GM18526 (cell line): ENCODE measurements around the gene ALOX15.

Experiments used
- POLR2A ChIP-seq: IDR thresholded peaks from 3 replicates; pipeline ENCODE4 v1.6.1; 2011; ENCODE audit not compliant: insufficient read length; ENCODE audit errors: extremely low read depth

The ALOX15 gene

GRCh38 chr17:4641297-4642195 lies at the start of gene ALOX15:
ALOX15 (minus strand) TSS chr17:4641678; CDS start chr17:4641651, 27 bp downstream.
- TF ChIP-seq POLR2A, result no peak

- TF ChIP-seq POLR2A, result no peak
Measured at GRCh38 chr17:4690745-4691144, 49.3 kb upstream of the ALOX15 start.

GRCh38 chr17:4679658-4680057 lies 38.2 kb upstream of the ALOX15 start:
- no peak for TF ChIP-seq POLR2A

- no peak for TF ChIP-seq POLR2A
Measured at GRCh38 chr17:4678448-4679026, 37.1 kb upstream of the ALOX15 start.

DNA sequence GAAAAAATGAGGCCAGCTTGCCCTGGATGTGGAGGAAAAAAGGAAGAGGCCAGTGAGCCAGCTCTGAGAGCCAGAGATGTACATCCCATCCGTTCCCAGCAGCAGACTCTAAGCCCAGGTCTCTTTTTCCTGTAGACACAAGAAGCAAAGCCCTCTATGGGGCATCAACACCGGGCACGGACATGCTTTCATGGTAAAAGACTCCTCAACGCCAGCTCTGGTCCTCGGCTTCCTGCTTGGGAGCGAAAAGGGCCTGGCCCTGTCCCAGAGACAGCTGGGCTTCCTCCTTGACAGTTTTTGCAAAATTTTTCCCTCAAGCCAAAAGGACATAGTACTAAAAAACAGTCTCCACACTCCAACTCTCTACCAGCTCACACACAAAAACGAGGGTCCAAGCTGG lies 35.3 kb upstream of the ALOX15 start:
- TF ChIP-seq POLR2A, result no peak

GRCh38 chr17:4675791-4676190 lies 34.3 kb upstream of the ALOX15 start:
- no peak for TF ChIP-seq POLR2A

DNA sequence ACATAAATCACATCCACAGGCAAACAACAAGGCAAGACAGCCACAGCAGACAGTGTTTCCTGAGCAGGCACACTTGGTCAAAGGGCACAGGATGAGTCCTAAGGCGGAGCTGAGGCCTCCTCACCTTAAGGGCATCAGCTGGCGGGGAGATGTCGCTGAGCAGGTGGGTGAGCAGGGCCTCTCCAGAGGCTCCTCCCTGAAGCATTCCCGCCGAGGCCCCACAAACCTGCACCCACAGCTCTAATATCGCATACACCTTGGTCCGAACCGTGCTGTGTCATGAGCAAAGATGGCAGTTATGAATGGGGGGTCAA lies 33.2 kb upstream of the ALOX15 start:
- no peak for TF ChIP-seq POLR2A

DNA sequence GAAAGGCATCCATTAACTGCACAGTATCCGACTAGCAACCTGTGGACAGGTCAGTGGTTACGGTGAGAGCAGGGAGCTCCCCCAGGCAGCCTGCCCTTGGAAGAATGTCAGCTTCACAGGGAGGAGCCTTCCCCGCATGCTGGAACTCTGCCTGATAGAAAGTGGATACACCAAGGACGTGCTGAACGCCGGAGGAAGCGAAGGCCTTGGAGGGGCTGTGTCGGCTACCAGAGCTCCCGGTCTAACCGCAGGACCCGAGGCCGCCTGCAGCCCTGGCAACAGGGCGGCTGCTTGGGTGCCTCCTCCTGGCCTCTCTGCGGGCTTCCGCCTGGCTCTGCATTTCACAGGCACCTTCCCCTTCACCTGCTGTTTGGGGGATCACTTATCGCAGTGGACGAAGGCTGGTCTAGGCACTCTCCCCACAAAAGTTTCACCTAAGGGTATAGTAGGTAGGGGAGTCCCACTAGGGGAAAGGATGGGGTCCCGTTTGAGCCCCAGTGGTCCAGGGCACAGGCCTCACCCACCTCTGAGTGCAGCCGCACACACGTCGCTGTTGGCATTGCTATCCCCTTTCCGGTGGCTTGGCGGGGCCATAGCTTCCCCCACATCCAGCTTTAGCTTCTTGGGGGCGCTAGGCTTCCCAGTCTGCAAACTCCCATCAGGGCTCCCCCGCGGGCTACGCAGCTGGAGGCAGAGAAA lies 32.7 kb upstream of the ALOX15 start:
- no peak for TF ChIP-seq POLR2A

GRCh38 chr17:4673169-4673568 lies 31.7 kb upstream of the ALOX15 start:
- TF ChIP-seq POLR2A, result no peak

- TF ChIP-seq POLR2A, result no peak
Measured at GRCh38 chr17:4672751-4673150, 31.3 kb upstream of the ALOX15 start.

DNA sequence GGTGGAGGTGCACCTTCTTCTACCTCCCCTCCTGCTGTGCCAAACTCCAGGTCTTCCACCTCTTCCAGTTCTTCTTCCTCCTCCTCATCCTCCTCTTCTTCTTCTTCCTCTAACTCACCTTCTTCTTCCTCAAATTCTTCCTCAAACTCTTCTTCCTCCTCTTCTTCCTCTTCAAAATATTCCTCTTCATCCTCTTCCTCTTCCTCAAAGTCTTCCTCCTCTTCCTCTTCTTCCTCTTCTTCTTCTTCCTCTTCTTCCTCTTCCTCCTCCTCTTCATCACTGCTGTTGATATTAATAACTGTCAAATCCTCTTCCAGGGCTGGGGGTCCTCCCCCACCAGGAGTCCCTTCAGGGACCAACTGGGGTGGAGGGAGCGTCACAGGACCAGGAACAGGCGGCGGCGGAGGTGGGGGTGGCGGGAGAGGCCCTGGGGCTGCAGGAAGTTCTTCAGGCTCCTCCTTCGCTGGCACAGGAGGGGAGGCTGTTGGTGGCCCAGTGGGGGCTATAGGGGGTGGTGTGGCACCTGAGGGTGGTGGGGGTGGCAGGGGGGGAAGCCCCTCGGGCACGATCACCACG lies 30.7 kb upstream of the ALOX15 start:
- no peak for TF ChIP-seq POLR2A

DNA sequence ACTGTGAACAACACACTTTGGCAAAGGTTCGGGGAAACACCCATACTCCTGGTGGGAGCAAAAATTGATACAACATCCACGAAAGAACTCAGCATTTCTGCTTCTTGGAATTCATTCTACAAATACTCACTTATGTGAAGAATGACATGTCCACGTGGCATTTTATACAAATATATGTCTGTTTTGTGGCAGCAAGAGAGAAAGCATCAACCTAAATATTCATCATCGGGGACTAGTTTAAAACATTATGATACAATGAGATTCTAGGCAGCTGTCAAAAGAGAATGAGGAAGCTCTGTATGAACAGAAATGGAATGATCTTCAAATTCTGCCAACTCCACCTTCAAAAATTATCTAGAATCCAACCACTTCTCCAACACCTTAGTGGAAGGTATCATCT lies 25.7 kb upstream of the ALOX15 start:
- TF ChIP-seq POLR2A, result no peak

DNA sequence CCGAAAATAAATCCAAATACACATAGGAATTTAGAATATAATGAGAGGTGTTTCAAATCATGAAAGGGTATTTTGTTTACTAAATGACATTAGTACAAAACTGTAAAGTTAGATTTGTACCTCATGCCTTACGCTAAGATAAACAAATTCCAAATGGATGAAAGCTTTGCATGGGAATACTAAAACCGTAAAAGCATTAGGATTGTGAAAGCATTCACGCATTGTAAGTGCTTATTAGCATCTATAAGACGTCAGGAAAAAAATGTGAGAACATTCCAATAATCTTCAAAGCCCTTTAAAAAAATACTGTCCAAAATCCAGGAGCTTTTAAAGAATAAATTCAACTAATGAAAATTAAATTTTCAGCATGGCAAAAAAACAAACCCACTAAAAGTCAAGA lies 24.8 kb upstream of the ALOX15 start:
- no peak for TF ChIP-seq POLR2A

DNA sequence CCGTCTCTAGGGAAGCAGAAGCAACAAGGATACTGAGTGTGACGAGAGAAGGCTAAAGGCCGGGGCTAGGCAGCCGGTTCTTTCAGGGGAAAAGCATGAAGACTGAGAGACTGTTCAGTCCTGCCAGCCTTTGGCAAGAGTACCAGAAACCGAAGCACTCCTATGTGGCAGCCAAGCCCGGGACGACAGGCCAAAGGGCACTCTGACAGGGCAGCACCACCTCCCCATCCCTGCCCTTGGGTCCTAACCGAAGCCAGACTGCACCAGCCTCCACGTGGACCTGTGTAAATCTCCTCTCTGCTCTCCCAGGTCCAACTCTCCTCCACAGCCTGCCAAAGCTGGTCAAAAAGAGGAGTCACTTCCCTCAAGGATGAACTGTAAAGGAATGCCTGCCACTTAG lies 23.5 kb upstream of the ALOX15 start:
- TF ChIP-seq POLR2A, result no peak

DNA sequence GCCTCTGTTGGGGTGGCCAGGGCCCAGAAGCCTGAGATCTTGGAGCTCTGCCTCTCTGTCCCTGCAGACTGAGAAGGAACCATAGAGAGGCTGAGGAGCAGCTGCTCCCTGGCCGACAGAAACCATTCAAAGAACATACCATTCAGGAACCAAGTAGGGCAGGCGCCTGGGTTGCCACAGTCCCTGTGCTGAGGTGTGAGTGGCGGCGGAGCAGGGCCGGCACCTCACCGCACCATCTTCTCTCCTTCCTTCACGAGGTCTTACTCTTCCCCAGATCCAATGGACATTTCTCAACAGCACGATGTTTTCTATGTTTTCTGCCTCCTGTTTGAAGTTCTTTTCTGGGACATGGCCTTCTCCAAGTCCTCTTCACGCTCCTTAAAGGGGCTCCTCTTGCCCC lies 22.8 kb upstream of the ALOX15 start:
- no peak for TF ChIP-seq POLR2A

- TF ChIP-seq POLR2A, result no peak
Measured at GRCh38 chr17:4663711-4664110, 22.2 kb upstream of the ALOX15 start.
